Brain microvascular endothelial cell (primary cell): ENCODE results near the gene P2RX5.
A peak's percentile ranks its signal among the peaks of the same experiment; 100 is the strongest.
"Not testable (repeated sequence)": the region's sequence is repeated elsewhere in the genome, so short reads cannot be mapped to it uniquely, and the experiment has no call there.

Experiments used
- DNase-seq: peaks from one replicate; pipeline ENCODE4 v3.0.0-alpha.2; 2020
- H3K27ac ChIP-seq: fragments of 250-450 bp; sonication (Bioruptor Pico); 2 replicates; pipeline ENCODE4 v1.5.1; 2020; ENCODE audit warnings: mild to moderate bottlenecking, moderate library complexity
- H3K27me3 ChIP-seq: fragments of 250-450 bp; sonication (Bioruptor Pico); replicated peaks from 2 replicates; pipeline ENCODE4 v1.5.1; 2020; ENCODE audit warnings: mild to moderate bottlenecking
- H3K36me3 ChIP-seq: fragments of 250-450 bp; sonication (Bioruptor Pico); replicated peaks from 2 replicates; pipeline ENCODE4 v1.5.1; 2020; ENCODE audit warnings: mild to moderate bottlenecking
- H3K4me3 ChIP-seq: 2 replicates; pipeline ENCODE4 v1.5.1; 2011; ENCODE audit warnings: low read depth, mild to moderate bottlenecking, control low read depth, low read length, moderate library complexity
- CTCF ChIP-seq: IDR thresholded peaks from 2 replicates; pipeline ENCODE4 v1.5.1; 2011; ENCODE audit warnings: low read depth, mild to moderate bottlenecking, moderate library complexity, low read length, control low read depth, inconsistent platforms; ENCODE audit errors: missing control alignments
- in situ Hi-C: cut with HindIII; loops from 2 replicates; pipeline ENCODE4 v1.10.0; 2017; ENCODE audit warnings: low sequenced_read_pairs, low pct_ligation_motif_present

The P2RX5 gene

DNA sequence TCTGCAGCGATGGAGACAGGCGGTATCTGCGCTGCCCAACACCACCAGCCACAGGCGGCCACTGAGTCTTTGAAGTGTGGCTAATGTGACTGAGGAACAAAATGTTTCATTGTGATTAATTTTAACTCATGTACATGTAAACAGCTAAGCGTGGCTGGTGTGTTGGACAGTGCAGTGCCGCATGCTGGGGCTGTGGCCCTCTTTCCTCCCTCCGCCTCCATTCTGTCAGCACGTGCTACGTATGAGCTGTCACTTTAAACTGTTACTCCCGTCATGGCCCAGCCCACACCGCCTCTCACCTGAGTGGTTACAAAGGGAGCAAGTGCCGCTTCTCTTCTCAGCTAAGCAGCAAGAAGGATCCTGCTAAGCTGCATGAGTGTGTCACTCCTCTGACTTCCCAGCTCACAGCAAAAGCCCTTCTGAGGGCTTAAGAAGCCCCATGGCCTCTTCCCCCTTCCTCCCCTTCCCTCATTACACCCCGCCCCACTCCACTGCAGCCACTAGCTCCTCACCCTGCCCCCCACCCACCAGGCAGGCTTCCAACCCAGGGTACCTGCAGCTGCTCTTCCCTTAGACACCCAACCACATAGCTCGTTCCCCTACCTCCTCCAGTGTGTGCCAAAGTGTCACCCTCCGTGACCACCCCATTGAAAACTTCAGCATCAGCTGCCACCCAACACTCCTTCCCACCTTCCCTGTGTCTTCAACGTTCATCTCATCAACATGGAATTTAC is 42.8 kb upstream of the P2RX5 start:
- H3K27me3 ChIP-seq, result no peaks in the 10 kb centered on the region
- no peak overlapping the region for H3K4me3 ChIP-seq
- no peak overlapping the region for H3K27ac ChIP-seq
- TF ChIP-seq CTCF, result no peak
- H3K36me3 ChIP-seq, result no peaks in the 10 kb centered on the region
- in situ Hi-C loops, result no loop called here
- no peak for DNase-seq

- no peak for DNase-seq
- Histone ChIP-seq H3K27me3 (no peaks in the 10 kb centered on the region), H3K27ac (no peak overlapping the region), H3K36me3 (no peaks in the 10 kb centered on the region), H3K4me3 (no peak overlapping the region)
- no peak for TF ChIP-seq CTCF
- in situ Hi-C loops, result no loop called here
Observed at GRCh38 chr17:3735515-3735914, 39.6 kb upstream of the P2RX5 start.

GRCh38 chr17:3734911-3735276 is 38.9 kb upstream of the P2RX5 start:
- H3K27me3 ChIP-seq, in situ Hi-C loops, H3K36me3 ChIP-seq, DNase-seq, H3K4me3 ChIP-seq, H3K27ac ChIP-seq: not testable (repeated sequence)

DNA sequence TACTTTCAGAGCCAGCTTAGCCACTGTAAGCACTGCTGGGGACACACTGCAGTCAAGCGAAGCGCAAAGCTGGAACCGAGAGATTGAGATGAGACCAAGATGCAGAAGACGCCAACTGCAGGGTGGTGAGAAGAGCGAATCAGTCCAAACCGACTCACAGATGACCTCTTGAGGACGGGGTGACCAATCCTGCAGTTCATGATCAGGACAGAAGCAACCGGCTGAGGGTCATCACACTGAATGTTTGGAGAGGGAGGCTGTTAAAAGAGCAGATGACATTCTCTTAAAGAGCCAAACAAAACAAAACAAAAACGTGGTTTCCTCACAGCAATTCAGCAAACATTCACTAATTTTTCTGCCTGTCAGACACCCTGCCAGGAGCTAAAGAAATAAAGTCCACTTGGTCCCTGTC is 36.3 kb upstream of the P2RX5 start:
- no peak overlapping the region for H3K27ac ChIP-seq
- no peaks in the 10 kb centered on the region for H3K27me3 ChIP-seq
- no peak for TF ChIP-seq CTCF
- H3K36me3 ChIP-seq, result no peaks in the 10 kb centered on the region
- in situ Hi-C loops, result no loop called here
- peak; percentile 24 for DNase-seq
- H3K4me3 ChIP-seq, result no peak overlapping the region

DNA sequence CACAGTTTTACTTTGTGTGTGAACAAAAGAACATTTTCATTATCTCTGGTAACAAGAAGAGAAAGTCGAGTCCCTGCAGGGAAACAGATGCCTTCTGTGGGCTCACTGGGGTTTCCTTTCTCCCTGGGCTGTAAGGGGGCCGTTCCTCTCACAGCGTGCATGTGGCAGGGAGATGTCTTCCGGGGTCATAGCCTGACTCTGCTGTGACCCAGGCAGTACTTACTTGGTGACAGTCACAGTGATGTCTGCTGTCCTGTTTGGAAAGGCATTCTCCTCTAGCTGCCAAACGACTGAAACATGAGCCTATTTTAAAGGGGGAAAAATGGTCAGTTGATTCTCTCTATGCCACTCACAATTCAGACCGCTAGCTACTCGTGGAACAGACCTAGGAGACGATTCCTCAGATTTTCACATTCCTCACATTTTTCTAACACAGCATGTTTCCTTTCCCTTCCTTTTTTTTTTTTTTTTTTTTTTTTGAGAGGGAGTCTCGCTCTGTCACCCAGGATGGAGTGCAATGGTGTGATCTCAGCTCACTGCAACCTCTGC is 35.0 kb upstream of the P2RX5 start:
- Histone ChIP-seq H3K27me3 (no peaks in the 10 kb centered on the region), H3K4me3 (no peak overlapping the region), H3K27ac (peak overlapping the region; percentile 40), H3K36me3 (no peaks in the 10 kb centered on the region)
- in situ Hi-C loops, result no loop called here
- no peak for TF ChIP-seq CTCF
- DNase-seq, result peak; percentile 31

DNA sequence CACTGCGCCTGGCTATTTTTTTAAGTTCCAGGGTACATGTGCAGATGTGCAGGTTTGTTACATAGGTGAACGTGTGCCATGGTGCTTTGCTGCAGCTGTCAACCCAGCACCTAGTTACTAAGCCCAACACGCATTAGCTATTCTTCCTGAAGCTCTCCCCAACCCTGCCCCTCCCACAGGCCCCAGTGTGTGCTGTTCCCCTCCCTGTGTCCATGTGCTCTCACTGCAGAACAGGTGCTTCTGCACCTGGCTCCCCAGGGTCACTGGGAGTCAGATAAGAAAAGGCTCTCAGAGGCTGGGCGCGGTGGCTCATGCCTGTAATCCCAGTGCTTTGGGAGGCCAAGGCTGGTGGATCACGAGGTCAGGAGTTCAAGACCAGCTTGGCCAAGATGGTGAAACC is 33.9 kb upstream of the P2RX5 start:
- Histone ChIP-seq H3K27ac (no peak overlapping the region), H3K27me3 (no peaks in the 10 kb centered on the region), H3K36me3 (no peaks in the 10 kb centered on the region), H3K4me3 (no peak overlapping the region)
- no peak for DNase-seq
- in situ Hi-C loops, result no loop called here
- no peak for TF ChIP-seq CTCF

DNA sequence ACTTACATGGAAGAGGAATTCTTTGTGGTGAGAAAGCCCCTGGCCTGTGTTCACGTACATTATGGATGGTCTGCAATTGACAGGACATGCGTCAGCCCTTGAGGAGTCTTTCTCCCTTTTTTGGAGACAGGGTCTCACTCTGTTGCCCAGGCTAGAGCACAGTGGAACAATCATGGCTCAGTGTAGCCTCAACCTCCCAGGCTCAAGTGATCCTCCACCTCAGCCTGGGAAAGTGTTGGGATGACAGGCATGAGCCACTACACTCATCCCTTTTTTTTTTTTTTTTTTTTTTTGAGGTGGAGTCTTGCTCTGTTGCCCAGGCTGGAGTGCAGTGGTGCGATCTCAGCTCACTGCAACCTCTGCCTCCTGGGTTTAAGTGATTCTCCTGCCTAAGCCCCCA is 32.1 kb upstream of the P2RX5 start:
- DNase-seq, H3K27ac ChIP-seq, in situ Hi-C loops, H3K4me3 ChIP-seq, H3K36me3 ChIP-seq, H3K27me3 ChIP-seq: not testable (repeated sequence)
